Spleen (tissue), 11 donors: ENCODE measurements around the gene PTPRN2. TPM values are rescaled to one million over a fixed set of nuclear protein-coding genes. Genes with fewer than 3 reads are reported as not detected.
"Not testable (repeated sequence)": the region's sequence is repeated elsewhere in the genome, so short reads cannot be mapped to it uniquely, and the experiment has no call there.

Experiments
- DNase-seq: peaks from one replicate; pipeline ENCODE4 v3.0.0-alpha.2; 2020
- H3K27ac ChIP-seq, 8 donors: fragments of 200-600 bp; sonication (generic) in 7 of 8; 1 replicate in 4 of 8; 2 replicates in 4 of 8; pipeline versions ENCODE4 v1.5.0 to v1.8.0; 2016 to 2021; ENCODE audit warnings: inconsistent platforms in 4 of 8, mild to moderate bottlenecking in 4 of 8, moderate library complexity in 1 of 8
- H3K27me3 ChIP-seq, 7 donors: fragments of 200-600 bp; sonication (generic) in 6 of 7; replicated peaks in 1 of 7; 1 replicate in 4 of 7; 2 replicates in 3 of 7; pipeline versions ENCODE4 v1.5.0 to v1.8.0; 2016 to 2021; ENCODE audit warnings: inconsistent platforms in 3 of 7, mild to moderate bottlenecking in 1 of 7
- H3K36me3 ChIP-seq, 6 donors: fragments of 200-600 bp; sonication (generic) in 5 of 6; 1 replicate in 4 of 6; 2 replicates in 2 of 6; pipeline versions ENCODE4 v1.5.0 to v1.8.0; 2016 to 2021; ENCODE audit warnings: inconsistent platforms in 2 of 6
- H3K4me1 ChIP-seq, 6 donors: fragments of 200-600 bp; sonication (generic) in 5 of 6; 1 replicate in 3 of 6; 2 replicates in 3 of 6; pipeline versions ENCODE4 v1.5.0 to v1.8.0; 2016 to 2021; ENCODE audit warnings: inconsistent platforms in 3 of 6
- H3K4me3 ChIP-seq, 8 donors: fragments of 200-600 bp; sonication (generic) in 7 of 8; 1 replicate in 4 of 8; 2 replicates in 4 of 8; pipeline versions ENCODE4 v1.5.0 to v1.8.0; 2016 to 2021; ENCODE audit warnings: inconsistent platforms in 4 of 8, mild to moderate bottlenecking in 4 of 8, moderate library complexity in 2 of 8
- H3K9me3 ChIP-seq, 8 donors: fragments of 200-600 bp; sonication (generic) in 7 of 8; 1 replicate in 4 of 8; 2 replicates in 4 of 8; pipeline versions ENCODE4 v1.5.0 to v1.8.0; 2016 to 2021; ENCODE audit warnings: inconsistent platforms in 4 of 8
- CTCF ChIP-seq, 11 experiments: fragments of 200-600 bp in 7 of 11; fragments of 450-650 bp in 4 of 11; sonication (generic) in 4 of 11; IDR thresholded peaks in 8 of 11; conservative IDR thresholded peaks in 3 of 11; 1 replicate in 7 of 11; 2 replicates in 4 of 11; pipeline versions ENCODE4 v1.4.0 to v1.8.0; 2016 to 2021; ENCODE audit warnings: antibody characterized with exemption in 11 of 11, inconsistent platforms in 4 of 11, mild to moderate bottlenecking in 1 of 11
- POLR2A ChIP-seq, 3 donors: fragments of 450-650 bp; IDR thresholded peaks; one replicate each; pipeline ENCODE4 v1.5.1; 2017; ENCODE audit warnings: antibody characterized with exemption in 3 of 3, mild to moderate bottlenecking in 1 of 3
- POLR2AphosphoS5 ChIP-seq, 3 donors: sonication (generic); formaldehyde crosslinking; IDR thresholded peaks; one replicate each; pipeline ENCODE4 v1.5.1; 2017; ENCODE audit warnings: antibody characterized with exemption in 3 of 3
- WGBS, 5 donors: extraction: QIAGEN DNeasy Blood & Tissue Kit in 3 of 5; methylation state at CpG; one replicate each; pipeline versions ENCODE4 v1.1.5 to v1.1.7; 2013 to 2018; 5-methylcytosine and 5-hydroxymethylcytosine counted together
- intact Hi-C: fragments of 100-400 bp; cut with DNase I; formaldehyde crosslinking; loops from one replicate; pipeline ENCODE4 v1.15.0; 2023; ENCODE audit warnings: low total_unique reads
- polyA plus RNA-seq, 3 donors: library from polyadenylated mRNA; stranded (reverse); fragments of 200-250 nt; gene quantifications; one replicate each; pipeline ENCODE4 v1.2.1, GENCODE V29; 2013
- total RNA-seq, 7 donors: library from RNA; depleted of rRNA in 3 of 7; stranded (reverse); fragments of >200 nt in 3 of 7; fragmentation: NEBNext Ultra II Directional in 4 of 7; extraction: Animal tissue kit (Norgen Biotek cat#: 25700) in 4 of 7; gene quantifications; one replicate each; pipeline versions ENCODE4 v1.1.0 to v1.2.1, GENCODE V29; 2016 to 2021
- donor health status: healthy with polysubstance abuse.
- donor health status: DM: no; HTN: no; CAD: no; lungs with moderate emphysema.
- donor health status: DM: no; HTN: no; CAD: no.
- donor health status: Bipolar disorder and iron deficiency.
- donor health status: healthy.
- donor health status: DM: no; HTN: no; CAD: no.
- donor health status: DM: yes; HTN: yes; CAD: no.

PTPRN2 gene
- total and polyA plus RNA-seq, 10 donors = 7.0 to 22.8 (median 16.8) TPM

GRCh38 chr7:158274996-158275395 lies 312.6 kb downstream of the PTPRN2 start:
- intact Hi-C loops = no loop called here
- 67 to 84% (median 80%) methylated on average over 12 of the region's 12 CpGs for WGBS, 5 donors

GRCh38 chr7:158274404-158274811 lies 313.2 kb downstream of the PTPRN2 start:
- Histone ChIP-seq H3K4me1 (no peaks in the 10 kb centered on the region), H3K4me3 (no peak overlapping the region), H3K36me3 (no peaks in the 10 kb centered on the region), H3K27ac (no peak overlapping the region), H3K27me3 (peaks cover 0 to 13% (median 0%) of the 10 kb centered on the region in 7 donors), H3K9me3 (no peaks in the 10 kb centered on the region)
- intact Hi-C loops = no loop called here
- TF ChIP-seq POLR2AphosphoS5 (IDR thresholded peaks at IDR 0.05) (no peak), POLR2A (IDR thresholded peaks at IDR 0.05) (no peak), CTCF (IDR thresholded peaks at IDR 0.05 in 8 of 11, conservative IDR thresholded peaks at IDR 0.05 in 3 of 11) (no peak)
- DNase-seq = peak; percentile 66
- 80 to 88% (median 85%) methylated on average over 21 of the region's 21 CpGs for WGBS, 5 donors

More at GRCh38 chr7:158274996-158275395, 312.6 kb downstream of the PTPRN2 start:
- DNase-seq = peak; percentile 64
- Histone ChIP-seq H3K9me3 (no peaks in the 10 kb centered on the region), H3K4me1 (no peaks in the 10 kb centered on the region), H3K4me3 (no peak overlapping the region), H3K27me3 (peaks cover 0 to 13% (median 0%) of the 10 kb centered on the region in 7 donors), H3K27ac (no peak overlapping the region), H3K36me3 (no peaks in the 10 kb centered on the region)
- no peak for TF ChIP-seq POLR2AphosphoS5 (IDR thresholded peaks at IDR 0.05)
- TF ChIP-seq CTCF (IDR thresholded peaks at IDR 0.05 in 8 of 11, conservative IDR thresholded peaks at IDR 0.05 in 3 of 11) = no peak
- no peak for TF ChIP-seq POLR2A (IDR thresholded peaks at IDR 0.05)

- intact Hi-C loops, H3K36me3 ChIP-seq, H3K9me3 ChIP-seq, H3K4me1 ChIP-seq, H3K4me3 ChIP-seq, H3K27ac ChIP-seq: not testable (repeated sequence)
- H3K27me3 ChIP-seq = peaks cover 0 to 13% (median 0%) of the 10 kb centered on the region in 7 donors
- peak; percentile 75 for DNase-seq
- 84 to 94% (median 93%) methylated on average over 38 of the region's 38 CpGs for WGBS, 5 donors
These were observed 313.8 kb downstream of the PTPRN2 start for GRCh38 chr7:158273756-158274342.

- 59 to 92% (median 82%) methylated on average over 29 to 31 of the region's 31 CpGs for WGBS, 5 donors
- intact Hi-C loops = no loop called here
- no peaks in the 10 kb centered on the region for H3K9me3 ChIP-seq
- H3K36me3 ChIP-seq = no peaks in the 10 kb centered on the region
- H3K4me1 ChIP-seq = no peaks in the 10 kb centered on the region
- H3K4me3 ChIP-seq = no peak overlapping the region
- H3K27me3 ChIP-seq = peaks cover 0 to 13% (median 0%) of the 10 kb centered on the region in 7 donors
- DNase-seq = peak; percentile 58
- no peak overlapping the region for H3K27ac ChIP-seq
- TF ChIP-seq POLR2AphosphoS5 (IDR thresholded peaks at IDR 0.05) = no peak
- TF ChIP-seq POLR2A (IDR thresholded peaks at IDR 0.05) = no peak
- no peak for TF ChIP-seq CTCF (IDR thresholded peaks at IDR 0.05 in 8 of 11, conservative IDR thresholded peaks at IDR 0.05 in 3 of 11)
These were observed 314.4 kb downstream of the PTPRN2 start for GRCh38 chr7:158273138-158273651.
